ENCODE measurements around the gene PRPF6. TPM values are rescaled to one million over a fixed set of nuclear protein-coding genes. Genes with fewer than 3 reads are reported as not detected.

The PRPF6 gene
- total RNA-seq, 2 experiments from 2014 or later = 50.6 to 51.3 TPM

- H3K4me3 ChIP-seq (ENCODE audit: low read length) = no peak overlapping the region
- Mint-ChIP-seq H3K4me3 (no peak overlapping the region), H3K9me3 (no peaks in the 10 kb centered on the region), H3K36me3 (ENCODE audit: low read depth) (peaks cover 29% of the 10 kb centered on the region), H3K4me1 (ENCODE audit: low read depth) (peaks cover 4% of the 10 kb centered on the region), H3K27me3 (no peaks in the 10 kb centered on the region), H3K27ac (no peak overlapping the region)
- peaks cover 55% of the 10 kb centered on the region for H3K36me3 ChIP-seq (ENCODE audit: insufficient read depth, low read length)
- ATAC-seq (ENCODE audit: poor library complexity) (no peak), DNase-seq (no peak)
- H3K9me3 ChIP-seq (ENCODE audit: control insufficient read depth in 1 of 2, insufficient read depth in 1 of 2, low read length in 2 of 2) = peaks cover 0 to 29% of the 10 kb centered on the region in 2 experiments
- intact Hi-C loops (cut with DNase I, micrococcal nuclease) = no loop called here
- no peaks in the 10 kb centered on the region for H3K27me3 ChIP-seq (ENCODE audit: control insufficient read depth in 1 of 2, insufficient read depth in 2 of 2, low read length in 2 of 2)
- TF ChIP-seq CTCF (IDR thresholded peaks at IDR 0.05) = no peak
- peaks cover 5% of the 10 kb centered on the region for H3K4me1 ChIP-seq (ENCODE audit: insufficient read depth, low read length)
- ChIA-PET CTCF (no interaction called here), POLR2A (interaction anchor here (1.1 kb wide), 1 partner anchor 17 kb away, joined by 3 read pairs; the partner anchor contains the start of gene SAMD10)
- H3K27ac ChIP-seq (ENCODE audit: low read depth in 1 of 2, low read length in 2 of 2) = no peak overlapping the region
These were observed 18.2 kb upstream of the PRPF6 start for GRCh38 chr20:63962426-63963347.

DNA sequence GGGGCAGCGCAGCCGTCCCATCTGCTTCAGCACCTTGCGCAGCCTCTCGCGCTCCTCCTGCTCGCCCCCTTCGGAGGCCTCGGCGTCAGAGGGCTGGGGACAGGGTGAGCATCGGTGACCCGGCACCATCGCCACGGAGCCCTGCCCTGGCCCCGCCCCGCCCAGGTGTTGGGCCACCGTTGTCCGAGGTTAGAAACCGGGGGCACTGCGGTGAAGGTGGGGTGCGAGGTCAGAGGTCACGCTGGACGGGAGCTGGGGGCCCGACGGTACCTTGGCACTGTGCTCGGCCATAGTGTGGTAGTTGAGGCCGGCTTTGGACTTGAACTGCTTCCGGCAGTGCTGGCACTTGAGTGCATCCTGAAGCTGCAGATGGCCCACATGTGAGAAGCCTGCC, 17.6 kb upstream of the PRPF6 start:
- CTCF ChIA-PET = interaction anchor here (1.1 kb wide), 1 partner anchor 10 kb away, joined by 3 read pairs; no protein-coding TSS in a partner anchor

GRCh38 chr20:63963784-63964301, 17.1 kb upstream of the PRPF6 start:
- Histone ChIP-seq H3K27ac (ENCODE audit: low read depth in 1 of 2, low read length in 2 of 2) (no peak overlapping the region), H3K4me1 (ENCODE audit: insufficient read depth, low read length) (peaks cover 9% of the 10 kb centered on the region), H3K36me3 (ENCODE audit: insufficient read depth, low read length) (peaks cover 58% of the 10 kb centered on the region), H3K27me3 (ENCODE audit: control insufficient read depth in 1 of 2, insufficient read depth in 2 of 2, low read length in 2 of 2) (no peaks in the 10 kb centered on the region), H3K4me3 (ENCODE audit: low read length) (no peak overlapping the region), H3K9me3 (ENCODE audit: control insufficient read depth in 1 of 2, insufficient read depth in 1 of 2, low read length in 2 of 2) (peaks cover 0 to 29% of the 10 kb centered on the region in 2 experiments)
- H3K4me3 Mint-ChIP-seq = no peak overlapping the region
- peaks cover 32% of the 10 kb centered on the region for H3K36me3 Mint-ChIP-seq (ENCODE audit: low read depth)
- no peaks in the 10 kb centered on the region for H3K9me3 Mint-ChIP-seq
- DNase-seq = no peak
- POLR2A ChIA-PET = no interaction called here
- ATAC-seq (ENCODE audit: poor library complexity) = no peak
- TF ChIP-seq CTCF (IDR thresholded peaks at IDR 0.05) = no peak
- H3K4me1 Mint-ChIP-seq (ENCODE audit: low read depth) = peaks cover 10% of the 10 kb centered on the region
- intact Hi-C loops (cut with DNase I, micrococcal nuclease) = no loop called here
- no peaks in the 10 kb centered on the region for H3K27me3 Mint-ChIP-seq
- CTCF ChIA-PET = interaction anchor here (0.6 to 1.1 kb wide), 2 partner anchors 9 to 22 kb away, joined by 3 read pairs; no protein-coding TSS in a partner anchor
- H3K27ac Mint-ChIP-seq = no peak overlapping the region

More for the DNA sequence above, 17.6 kb upstream of the PRPF6 start:
- intact Hi-C loops (cut with DNase I, micrococcal nuclease) = no loop called here
- Mint-ChIP-seq H3K4me3 (no peak overlapping the region), H3K4me1 (ENCODE audit: low read depth) (peaks cover 5% of the 10 kb centered on the region), H3K36me3 (ENCODE audit: low read depth) (peaks cover 29% of the 10 kb centered on the region), H3K27me3 (no peaks in the 10 kb centered on the region), H3K27ac (no peak overlapping the region), H3K9me3 (no peaks in the 10 kb centered on the region)
- Histone ChIP-seq H3K27ac (ENCODE audit: low read depth in 1 of 2, low read length in 2 of 2) (no peak overlapping the region), H3K4me3 (ENCODE audit: low read length) (no peak overlapping the region), H3K36me3 (ENCODE audit: insufficient read depth, low read length) (peaks cover 58% of the 10 kb centered on the region), H3K27me3 (ENCODE audit: control insufficient read depth in 1 of 2, insufficient read depth in 2 of 2, low read length in 2 of 2) (no peaks in the 10 kb centered on the region), H3K4me1 (ENCODE audit: insufficient read depth, low read length) (peaks cover 4% of the 10 kb centered on the region), H3K9me3 (ENCODE audit: control insufficient read depth in 1 of 2, insufficient read depth in 1 of 2, low read length in 2 of 2) (peaks cover 0 to 29% of the 10 kb centered on the region in 2 experiments)
- ATAC-seq (ENCODE audit: poor library complexity) (no peak), DNase-seq (no peak)
- POLR2A ChIA-PET = no interaction called here
- no peak for TF ChIP-seq CTCF (IDR thresholded peaks at IDR 0.05)
